K562 (cell line): ENCODE data around the gene GABPB2. TPM values are rescaled to one million over a fixed set of nuclear protein-coding genes. Genes with fewer than 3 reads are reported as not detected.

ENCODE experiments used
- ARNT ChIP-seq, 2 experiments: fragments of 450-650 bp; IDR thresholded peaks; 2 replicates each; pipeline ENCODE4 v1.6.1; 2016; ENCODE audit warnings: mild to moderate bottlenecking in 1 of 2
- E2F6 ChIP-seq, 2 experiments: IDR thresholded peaks; 2 replicates each; pipeline ENCODE4 v1.6.1; 2011; ENCODE audit warnings: borderline replicate concordance in 1 of 2, control low read depth in 1 of 2, low read depth in 1 of 2, low read length in 1 of 2, mild to moderate bottlenecking in 1 of 2, mixed read lengths in 1 of 2, moderate library complexity in 1 of 2; ENCODE audit not compliant: insufficient read depth in 1 of 2, insufficient read length in 1 of 2, poor library complexity in 1 of 2, severe bottlenecking in 1 of 2; ENCODE audit errors: extremely low read depth in 1 of 2
- FOXM1 ChIP-seq, 2 experiments: fragments of 450-650 bp in 1 of 2; sonication (generic) in 1 of 2; formaldehyde crosslinking in 1 of 2; IDR thresholded peaks; 2 replicates each; pipeline versions ENCODE4 v1.6.1 to v1.9.0; 2017 to 2022; ENCODE audit warnings: low read depth in 2 of 2, mild to moderate bottlenecking in 2 of 2, missing genetic modification reagents in 1 of 2, moderate library complexity in 1 of 2
- MAX ChIP-seq: sonication (generic); formaldehyde crosslinking; IDR thresholded peaks from 2 replicates; pipeline ENCODE4 v1.9.0; 2022; ENCODE audit warnings: mild to moderate bottlenecking, missing genetic modification reagents
- MAZ ChIP-seq, 2 experiments: fragments of 450-650 bp in 1 of 2; sonication (generic) in 1 of 2; formaldehyde crosslinking; IDR thresholded peaks in 1 of 2; conservative IDR thresholded peaks in 1 of 2; 2 replicates each; pipeline versions ENCODE4 v1.4.0 to v1.5.0; 2020; ENCODE audit warnings: mild to moderate bottlenecking in 1 of 2, missing genetic modification reagents in 1 of 2
- NFXL1 ChIP-seq: fragments of 450-650 bp; formaldehyde crosslinking; IDR thresholded peaks from 2 replicates; pipeline ENCODE4 v1.4.0; 2021; ENCODE audit warnings: mild to moderate bottlenecking
- PHF20 ChIP-seq: fragments of 450-650 bp; IDR thresholded peaks from 2 replicates; pipeline ENCODE4 v1.6.1; 2018; ENCODE audit not compliant: partially characterized antibody
- RB1 ChIP-seq: fragments of 450-650 bp; IDR thresholded peaks from 2 replicates; pipeline ENCODE4 v1.6.1; 2017; ENCODE audit warnings: low read depth, mild to moderate bottlenecking
- RBM39 ChIP-seq: fragments of 200-400 bp; formaldehyde crosslinking; optimal IDR thresholded peaks from 2 replicates; pipeline ENCODE3; 2018; ENCODE audit warnings: low read depth, low read length
- TCF7 ChIP-seq: sonication (generic); IDR thresholded peaks from 2 replicates; pipeline ENCODE4 v1.6.1; 2016; ENCODE audit warnings: antibody characterized with exemption, borderline replicate concordance
- TFAP4 ChIP-seq: sonication (generic); formaldehyde crosslinking; IDR thresholded peaks from 2 replicates; pipeline ENCODE4 v1.8.0; 2022; ENCODE audit warnings: missing genetic modification reagents, mild to moderate bottlenecking, moderate library complexity, borderline replicate concordance
- USF2 ChIP-seq: sonication (generic); formaldehyde crosslinking; IDR thresholded peaks from 2 replicates; pipeline ENCODE4 v1.5.0; 2020; ENCODE audit warnings: missing genetic modification reagents
- VEZF1 ChIP-seq: fragments of 200-800 bp; sonication (Bioruptor generic); IDR thresholded peaks from 2 replicates; pipeline ENCODE4 v1.6.1; 2017; ENCODE audit warnings: missing genetic modification characterization, missing compliant biosample characterization
- YY1 ChIP-seq, 3 experiments: IDR thresholded peaks; 2 replicates each; pipeline ENCODE4 v1.6.1; 2011; ENCODE audit warnings: low read length in 2 of 3, mild to moderate bottlenecking in 2 of 3, moderate library complexity in 2 of 3, borderline replicate concordance in 1 of 3, control low read depth in 1 of 3, low read depth in 1 of 3; ENCODE audit not compliant: insufficient read depth in 3 of 3, insufficient replicate concordance in 2 of 3, control insufficient read depth in 1 of 3, insufficient read length in 1 of 3; ENCODE audit errors: extremely low read depth in 1 of 3
- ZBTB33 ChIP-seq: sonication (generic); formaldehyde crosslinking; IDR thresholded peaks from 2 replicates; pipeline ENCODE4 v1.8.1; 2023; ENCODE audit warnings: mild to moderate bottlenecking, missing genetic modification reagents
- ZBTB7A ChIP-seq: IDR thresholded peaks from 2 replicates; pipeline ENCODE4 v1.6.1; 2011; ENCODE audit warnings: low read depth, mild to moderate bottlenecking, low read length, moderate library complexity, borderline replicate concordance; ENCODE audit not compliant: control insufficient read depth
- ZNF263 ChIP-seq: sonication (generic); formaldehyde crosslinking; IDR thresholded peaks from 2 replicates; pipeline ENCODE4 v1.8.0; 2022; ENCODE audit warnings: mild to moderate bottlenecking, missing genetic modification reagents, borderline replicate concordance
- ZNF764 ChIP-seq: fragments of 250-450 bp; sonication (Bioruptor Pico); IDR thresholded peaks from 2 replicates; pipeline ENCODE4 v1.4.0; 2020; ENCODE audit warnings: low read depth, mild to moderate bottlenecking, moderate library complexity
- polyA plus RNA-seq, 8 experiments: library from polyadenylated mRNA; depleted of rRNA in 4 of 8; stranded (reverse) in 5 of 8; unstranded in 3 of 8; fragments of >200 nt; fragmentation: Nextera tagmentation in 2 of 8; fragmentation: Illumina TruSeq in 1 of 8; extraction: Ambion mirVana in 2 of 8; extraction: Trizol in 1 of 8; gene quantifications; 2 replicates each; pipeline versions ENCODE4 v1.2.1 to v1.2.3, GENCODE V29; 2011 to 2014; ENCODE audit warnings: inconsistent platforms in 1 of 8, missing spikeins in 1 of 8
- total RNA-seq, 7 experiments: library from RNA; depleted of rRNA in 6 of 7; stranded (reverse); fragments of >200 nt in 6 of 7; fragmentation: Illumina TruSeq in 2 of 7; extraction: Trizol in 2 of 7; gene quantifications; 2 replicates each; pipeline versions ENCODE4 v1.2.1 to v1.2.3, GENCODE V29; 2011 to 2021; ENCODE audit warnings: low replicate concordance in 1 of 7

Gene GABPB2
- total and polyA plus RNA-seq, 9 of the 15 experiments (the other 6 are each of a cell fraction or from before 2014, with no cell fraction given), result 2.2 to 13.3 (median 6.1) TPM

GRCh38 chr1:151146412-151147131 lies 76.0 kb downstream of the GABPB2 start, which contains the start of gene SEMA6C (continued):
- TF ChIP-seq MAZ (CRISPR knock-in tag; conservative IDR thresholded peaks at IDR 0.05 in 1 of 2, IDR thresholded peaks at IDR 0.05 in 1 of 2) (peak in 1 of 2 experiments; percentile 60; a peak in 2 of 4 replicates), NFXL1 (CRISPR knock-in tag) (no peak), TCF7 (no peak), E2F6 (IDR thresholded peaks at IDR 0.05; ENCODE audit: borderline replicate concordance in 1 of 2, extremely low read depth in 1 of 2, insufficient read depth in 1 of 2, insufficient read length in 1 of 2, low read depth in 1 of 2, low read length in 1 of 2, poor library complexity in 1 of 2, severe bottlenecking in 1 of 2) (peak in 1 of 2 experiments; percentile 82), RBM39 (no peak), VEZF1 (CRISPR knock-in tag) (peak; percentile 78), RB1 (peak; percentile 71), PHF20 (peak; percentile 54), FOXM1 (IDR thresholded peaks at IDR 0.05; ENCODE audit: low read depth) (no peak), FOXM1 (CRISPR knock-in tag; IDR thresholded peaks at IDR 0.05; ENCODE audit: low read depth) (no peak), TFAP4 (peak; percentile 76), ZNF263 (CRISPR knock-in tag) (peak; percentile 98), ZNF764 (no peak), YY1 (IDR thresholded peaks at IDR 0.05; ENCODE audit: borderline replicate concordance in 1 of 3, control insufficient read depth in 1 of 3, extremely low read depth in 1 of 3, insufficient read depth in 3 of 3, insufficient read length in 1 of 3, insufficient replicate concordance in 2 of 3, low read depth in 1 of 3, low read length in 2 of 3) (peak in 1 of 3 experiments; percentile 4), ARNT (IDR thresholded peaks at IDR 0.05) (no peak), ZBTB7A (peak; percentile 49; the same call in 1 of the 2 replicates), USF2 (CRISPR knock-in tag) (no peak), ZBTB33 (CRISPR knock-in tag) (0 out of 2 replicates have a peak, but pooled peaks have one; percentile 9), MAX (CRISPR knock-in tag) (peak; percentile 76)
